ENCODE measurements around the gene CCHCR1.

DNA sequence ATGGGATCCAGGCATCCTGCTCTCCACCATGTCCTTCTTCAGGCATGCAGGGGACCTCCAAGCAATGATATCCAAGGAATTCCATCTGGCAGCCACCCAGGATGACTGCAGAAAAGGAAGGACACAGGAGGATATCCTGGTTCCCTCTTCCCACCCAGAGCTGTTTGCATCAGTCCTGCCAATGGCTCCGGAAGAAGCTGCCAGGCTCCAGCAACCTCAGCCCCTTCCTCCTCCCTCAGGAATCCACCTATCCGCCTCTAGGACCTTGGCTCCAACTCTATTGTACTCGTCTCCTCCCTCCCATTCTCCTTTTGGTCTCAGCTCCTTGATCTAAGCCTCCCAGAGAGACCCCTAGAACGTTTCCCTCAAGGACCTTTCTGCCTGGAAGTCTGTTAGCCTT lies 18.0 kb downstream of the CCHCR1 start:
- TF ChIP-seq, protein P1, sequence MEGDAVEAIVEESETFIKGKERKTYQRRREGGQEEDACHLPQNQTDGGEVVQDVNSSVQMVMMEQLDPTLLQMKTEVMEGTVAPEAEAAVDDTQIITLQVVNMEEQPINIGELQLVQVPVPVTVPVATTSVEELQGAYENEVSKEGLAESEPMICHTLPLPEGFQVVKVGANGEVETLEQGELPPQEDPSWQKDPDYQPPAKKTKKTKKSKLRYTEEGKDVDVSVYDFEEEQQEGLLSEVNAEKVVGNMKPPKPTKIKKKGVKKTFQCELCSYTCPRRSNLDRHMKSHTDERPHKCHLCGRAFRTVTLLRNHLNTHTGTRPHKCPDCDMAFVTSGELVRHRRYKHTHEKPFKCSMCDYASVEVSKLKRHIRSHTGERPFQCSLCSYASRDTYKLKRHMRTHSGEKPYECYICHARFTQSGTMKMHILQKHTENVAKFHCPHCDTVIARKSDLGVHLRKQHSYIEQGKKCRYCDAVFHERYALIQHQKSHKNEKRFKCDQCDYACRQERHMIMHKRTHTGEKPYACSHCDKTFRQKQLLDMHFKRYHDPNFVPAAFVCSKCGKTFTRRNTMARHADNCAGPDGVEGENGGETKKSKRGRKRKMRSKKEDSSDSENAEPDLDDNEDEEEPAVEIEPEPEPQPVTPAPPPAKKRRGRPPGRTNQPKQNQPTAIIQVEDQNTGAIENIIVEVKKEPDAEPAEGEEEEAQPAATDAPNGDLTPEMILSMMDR (IDR thresholded peaks at IDR 0.05; ENCODE audit: low read depth, low read length) = no peak
- TF ChIP-seq EZH2phosphoT487 (IDR thresholded peaks at IDR 0.05; ENCODE audit: low read depth) = no peak

Data from OCI-LY3 (cell line).